NCI-H774 (cell line): ENCODE results near the gene MAGEB3.
"Not testable (repeated sequence)": the region's sequence is repeated elsewhere in the genome, so short reads cannot be mapped to it uniquely, and the experiment has no call there.

Experiments
- DNase-seq: peaks from one replicate; lab custom pipeline; 2025; lab: John Stamatoyannopoulos, UW

Gene MAGEB3, protein sequence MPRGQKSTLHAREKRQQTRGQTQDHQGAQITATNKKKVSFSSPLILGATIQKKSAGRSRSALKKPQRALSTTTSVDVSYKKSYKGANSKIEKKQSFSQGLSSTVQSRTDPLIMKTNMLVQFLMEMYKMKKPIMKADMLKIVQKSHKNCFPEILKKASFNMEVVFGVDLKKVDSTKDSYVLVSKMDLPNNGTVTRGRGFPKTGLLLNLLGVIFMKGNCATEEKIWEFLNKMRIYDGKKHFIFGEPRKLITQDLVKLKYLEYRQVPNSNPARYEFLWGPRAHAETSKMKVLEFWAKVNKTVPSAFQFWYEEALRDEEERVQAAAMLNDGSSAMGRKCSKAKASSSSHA

DNA sequence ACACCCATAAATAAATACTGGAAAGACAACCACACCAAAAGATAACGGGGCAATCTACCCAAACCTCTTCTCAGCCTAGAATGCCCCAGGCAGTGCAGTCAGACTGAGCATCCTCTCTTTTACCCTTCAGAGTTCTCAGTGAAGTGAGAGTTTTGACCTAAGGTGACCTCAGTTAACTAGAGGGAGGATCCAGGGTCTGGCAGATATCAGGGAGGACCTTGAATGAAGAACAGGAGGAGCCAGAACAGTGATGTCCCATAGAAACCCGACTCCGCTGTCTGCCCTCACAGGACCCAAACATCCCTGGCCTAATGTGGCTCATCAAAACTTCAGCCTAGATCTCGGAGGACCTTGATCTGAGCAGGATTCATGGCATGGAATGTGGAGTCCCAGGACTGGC, at the start of gene MAGEB3:
Gene MAGEB3 (plus strand): TSS at position 263 of the 400 bp plus-strand sequence. CDS start 5,268 bp downstream, outside the sequence.
- DNase-seq, result no peak

DNA sequence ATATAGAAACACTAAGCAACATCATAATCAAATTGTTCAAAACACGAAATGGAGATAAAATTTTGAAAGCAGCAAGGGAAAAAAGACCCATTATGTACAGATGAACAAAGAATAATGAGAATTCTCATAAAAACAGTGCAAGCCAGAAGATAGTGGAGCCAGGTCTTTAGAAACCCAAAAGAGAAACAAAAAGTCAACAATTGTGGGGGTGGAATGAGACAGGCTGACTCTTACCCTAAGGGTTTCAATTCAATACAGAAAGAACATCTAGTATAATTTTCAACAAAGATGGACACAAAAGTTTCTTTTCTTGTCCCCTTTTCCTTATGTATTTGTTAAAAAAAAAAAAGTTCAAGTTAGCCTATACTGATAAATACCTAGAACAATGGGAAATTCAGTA, 49.1 kb upstream of the MAGEB3 start:
- DNase-seq, result no peak

DNA sequence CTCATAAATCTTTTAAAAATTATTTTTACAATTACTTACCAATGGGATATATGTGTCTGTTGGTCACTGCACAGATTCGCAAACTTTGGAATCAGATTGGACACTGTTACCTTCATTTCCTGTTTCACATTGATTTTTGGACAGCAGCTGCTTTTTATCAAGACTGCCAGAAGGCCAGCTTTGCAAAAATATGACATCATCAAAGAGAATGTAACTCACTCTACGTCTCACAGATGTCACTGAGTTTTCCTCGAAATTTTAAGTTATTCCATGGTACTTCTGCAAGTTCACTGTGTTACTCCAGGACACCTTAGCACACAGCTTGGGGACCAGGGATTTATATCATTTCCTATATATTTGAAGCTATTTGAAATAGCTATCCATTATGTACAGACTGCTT, 46.9 kb upstream of the MAGEB3 start:
- DNase-seq, result no peak

DNA sequence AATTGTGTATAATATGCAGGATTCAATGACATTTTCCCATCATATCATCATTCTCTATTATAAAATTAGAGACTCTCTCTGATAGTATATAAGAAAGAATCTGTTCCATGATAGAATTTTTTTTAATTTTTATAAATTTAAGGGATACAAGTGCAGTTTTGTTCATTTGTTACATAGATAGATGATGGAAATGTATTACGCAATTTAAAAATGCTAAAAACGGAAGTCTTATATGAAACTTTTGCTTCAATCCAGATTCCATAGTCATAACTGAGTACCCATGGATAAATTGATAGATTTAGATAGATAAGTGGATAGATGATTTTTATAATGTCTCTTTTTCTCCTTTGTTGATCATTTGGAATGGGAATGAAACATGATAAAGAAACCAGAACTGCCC, 40.0 kb upstream of the MAGEB3 start:
- DNase-seq, result no peak

DNA sequence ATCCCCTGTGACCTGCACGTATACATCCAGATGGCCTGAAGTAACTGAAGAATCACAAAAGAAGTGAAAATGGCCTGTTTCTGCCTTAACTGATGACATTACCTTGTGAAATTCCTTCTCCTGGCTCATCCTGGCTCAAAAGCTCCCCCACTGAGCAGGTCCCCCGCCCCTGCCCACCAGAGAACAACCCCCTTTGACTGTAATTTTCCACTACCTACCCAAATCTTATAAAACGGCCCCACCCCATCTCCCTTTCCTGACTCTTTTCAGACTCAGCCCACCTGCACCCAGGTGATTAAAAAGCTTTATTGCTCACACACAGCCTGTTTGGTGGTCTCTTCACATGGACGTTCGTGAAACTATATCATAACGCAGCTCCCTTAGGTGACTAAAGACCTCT, 36.5 kb upstream of the MAGEB3 start:
- DNase-seq, result not testable (repeated sequence)

DNA sequence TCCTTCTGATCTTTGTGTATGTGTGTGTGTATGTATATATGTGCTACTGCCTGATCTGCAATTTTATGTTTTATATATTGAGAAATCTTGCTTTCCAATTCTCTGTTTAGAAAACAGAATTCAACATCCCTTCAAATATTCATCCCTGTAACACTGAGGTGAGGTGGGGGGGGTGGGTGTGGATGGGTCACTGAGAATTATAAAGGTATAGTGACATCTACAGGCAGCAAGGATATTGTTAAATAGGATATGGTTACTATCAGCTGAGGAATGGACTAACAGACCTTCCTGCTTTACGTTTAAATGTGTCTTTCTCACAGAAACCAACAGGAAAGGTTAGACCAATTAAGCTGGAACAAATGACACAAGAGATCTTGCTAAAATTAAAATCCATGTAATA, 34.1 kb upstream of the MAGEB3 start:
- no peak for DNase-seq

DNA sequence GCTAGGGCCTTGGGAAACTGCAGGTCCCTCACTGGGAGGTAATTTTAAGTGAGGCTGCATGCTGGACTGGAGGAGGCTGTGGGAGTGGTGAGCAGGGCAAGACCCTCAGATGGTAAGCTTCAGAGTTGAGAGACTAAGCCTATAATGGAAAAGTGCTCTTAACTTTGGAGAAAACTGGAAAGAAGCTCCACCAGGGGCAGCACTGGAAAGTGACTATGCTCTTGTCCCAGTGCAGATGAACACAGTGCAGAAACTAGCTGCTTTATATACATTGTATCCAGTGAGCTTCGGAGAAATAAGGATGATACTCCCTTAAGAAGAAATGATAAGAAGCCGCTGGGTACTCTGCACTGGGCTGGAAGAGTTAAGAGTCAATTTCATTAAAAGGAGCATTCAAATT, 18.3 kb upstream of the MAGEB3 start:
- DNase-seq, result no peak

DNA sequence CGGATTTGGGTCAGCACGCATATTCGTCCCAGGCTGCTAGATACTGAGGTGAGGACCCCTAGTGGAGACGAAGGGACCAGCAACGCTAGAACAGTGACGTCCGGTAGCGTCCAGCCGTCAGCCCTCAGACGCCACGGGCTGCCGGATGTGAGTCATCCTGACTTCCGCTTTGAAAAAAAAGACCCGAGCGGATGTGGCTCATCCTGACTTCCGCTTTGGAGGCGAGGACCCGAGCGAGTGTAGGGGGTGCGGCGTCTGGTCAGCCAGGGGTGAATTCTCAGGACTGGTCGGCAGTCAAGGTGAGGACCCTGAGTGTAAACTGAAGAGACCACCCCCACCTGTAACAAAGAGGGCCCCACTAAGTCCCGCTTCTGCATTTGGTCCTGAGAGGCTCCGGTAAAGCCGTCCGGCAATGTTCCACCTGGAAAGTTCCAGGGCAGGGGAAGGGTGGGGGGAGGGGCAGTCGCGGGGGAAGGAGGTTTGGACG, 15.1 kb upstream of the MAGEB3 start, which contains the start of gene MAGEB2:
Gene MAGEB2 (plus strand): TSS at position 207 of the 487 bp plus-strand sequence. CDS start 3,018 bp downstream, outside the sequence.
- no peak for DNase-seq

DNA sequence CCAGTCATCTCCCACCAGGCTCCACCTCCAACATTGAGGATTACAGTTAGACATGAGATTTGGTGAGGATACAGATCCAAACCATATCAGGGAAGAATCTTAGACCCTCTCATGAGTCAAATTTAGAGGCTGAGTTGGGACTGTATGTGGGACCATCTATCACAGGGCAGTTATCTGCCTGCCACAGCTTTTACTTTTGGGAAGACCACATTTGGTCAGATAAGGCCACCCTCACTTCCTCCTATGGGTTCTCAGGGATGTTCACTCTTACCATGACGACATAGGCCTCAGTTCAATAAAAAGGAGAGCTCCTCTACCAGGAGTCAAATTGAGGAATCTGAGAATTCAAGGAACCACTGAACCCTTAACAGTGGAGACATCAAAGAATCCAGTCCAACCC, 13.0 kb upstream of the MAGEB3 start:
- no peak for DNase-seq

DNA sequence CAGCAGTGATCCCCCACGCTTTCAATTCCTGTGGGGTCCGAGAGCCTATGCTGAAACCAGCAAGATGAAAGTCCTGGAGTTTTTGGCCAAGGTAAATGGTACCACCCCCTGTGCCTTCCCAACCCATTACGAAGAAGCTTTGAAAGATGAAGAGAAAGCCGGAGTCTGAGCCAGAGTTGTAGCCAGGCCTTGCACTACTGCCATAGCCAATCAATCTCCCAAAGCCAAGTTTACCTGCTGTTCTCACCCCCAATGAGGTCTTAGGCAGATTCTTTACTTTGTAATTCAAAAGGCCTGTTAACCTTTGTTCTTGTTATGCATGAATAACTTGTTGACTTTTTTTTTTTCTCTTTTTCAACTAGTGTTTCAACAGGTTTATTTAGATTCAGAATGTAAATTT, 11.1 kb upstream of the MAGEB3 start:
- no peak for DNase-seq

DNA sequence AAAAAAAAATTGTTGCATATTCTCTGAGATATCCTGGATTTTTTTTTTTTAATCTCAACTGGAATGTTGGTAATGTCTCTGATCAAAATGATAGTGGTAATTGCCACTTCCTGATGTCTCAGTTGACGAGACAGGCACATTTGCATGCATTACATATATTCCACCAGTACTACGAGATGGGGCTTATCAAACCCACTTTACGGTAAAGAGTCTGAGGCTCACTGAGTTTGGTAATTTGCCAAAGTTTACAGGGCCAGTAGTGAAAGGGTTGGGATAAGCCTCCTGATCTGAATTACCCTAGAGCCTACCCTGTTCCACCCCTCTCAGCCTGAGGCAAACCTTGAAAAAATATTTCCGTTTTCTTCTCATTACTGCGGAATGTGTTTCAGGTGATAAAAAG, 9.8 kb upstream of the MAGEB3 start:
- no peak for DNase-seq

DNA sequence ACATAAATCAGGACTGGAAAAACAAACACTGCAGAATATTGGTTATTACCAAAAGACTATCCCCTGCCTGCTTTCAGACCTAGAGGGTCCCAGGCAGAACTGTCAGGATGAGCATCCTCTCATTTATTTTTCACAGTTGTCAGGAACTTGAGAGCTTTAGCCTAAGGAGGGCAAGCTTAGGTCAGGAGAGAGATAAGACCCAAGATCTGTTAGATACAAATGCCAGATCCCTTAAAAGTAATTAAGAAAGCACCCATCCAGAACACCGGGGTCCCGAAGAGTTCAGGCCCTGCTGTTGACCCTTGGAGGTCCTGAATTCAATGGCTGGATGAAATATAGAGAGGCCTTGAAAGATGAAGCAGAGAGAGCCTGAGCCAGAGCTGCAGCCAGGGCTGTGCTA, 5.9 kb upstream of the MAGEB3 start:
- no peak for DNase-seq

DNA sequence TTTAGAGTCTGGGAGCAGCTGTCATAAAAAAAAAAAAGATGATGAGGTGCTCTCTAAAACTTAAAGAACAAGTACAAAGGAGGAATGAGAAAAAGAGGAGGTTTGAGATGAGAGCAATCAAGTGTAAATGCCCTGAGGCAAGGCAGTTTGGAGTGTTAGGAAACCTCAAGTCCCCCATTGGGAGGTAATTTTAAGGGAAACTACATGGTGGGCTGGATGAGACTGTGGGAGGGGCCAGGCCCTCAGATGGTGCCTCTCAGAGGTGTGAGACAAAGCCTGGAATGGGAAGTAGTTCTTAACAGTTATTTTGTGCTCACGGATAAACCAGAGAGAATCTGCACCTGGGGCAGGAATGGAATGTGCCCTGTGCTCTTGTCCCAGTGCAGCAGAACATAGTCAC, 1.9 kb upstream of the MAGEB3 start:
- no peak for DNase-seq

DNA sequence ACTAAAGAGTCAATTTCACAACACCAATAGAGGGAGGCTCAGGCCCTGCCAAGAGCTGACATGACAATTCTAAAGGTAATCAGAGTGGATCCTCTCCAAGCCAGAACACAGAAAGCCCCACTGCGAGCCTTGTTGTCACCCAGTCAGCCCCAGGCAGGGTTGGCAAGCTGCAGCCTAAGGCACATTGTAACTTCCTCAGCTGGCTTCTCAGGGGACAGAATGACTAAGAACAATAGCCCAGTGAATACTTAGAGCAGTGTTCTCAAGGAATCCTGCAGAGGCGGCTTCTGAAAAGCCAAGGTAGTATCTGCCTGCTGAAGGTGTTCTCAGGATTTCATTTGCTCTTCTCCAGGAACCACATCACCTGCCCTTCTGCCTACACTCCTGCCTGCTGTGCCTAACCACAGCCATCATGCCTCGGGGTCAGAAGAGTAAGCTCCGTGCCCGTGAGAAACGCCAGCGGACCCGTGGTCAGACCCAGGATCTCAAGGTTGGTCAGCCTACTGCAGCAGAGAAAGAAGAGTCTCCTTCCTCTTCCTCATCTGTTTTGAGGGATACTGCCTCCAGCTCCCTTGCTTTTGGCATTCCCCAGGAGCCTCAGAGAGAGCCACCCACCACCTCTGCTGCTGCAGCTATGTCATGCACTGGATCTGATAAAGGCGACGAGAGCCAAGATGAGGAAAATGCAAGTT, 11.4 kb downstream of the MAGEB3 start, which contains the start of gene MAGEB4:
Gene MAGEB4 (plus strand): TSS at position 277 of the 692 bp plus-strand sequence. CDS start 136 bp downstream, at position 413.
- no peak for DNase-seq

DNA sequence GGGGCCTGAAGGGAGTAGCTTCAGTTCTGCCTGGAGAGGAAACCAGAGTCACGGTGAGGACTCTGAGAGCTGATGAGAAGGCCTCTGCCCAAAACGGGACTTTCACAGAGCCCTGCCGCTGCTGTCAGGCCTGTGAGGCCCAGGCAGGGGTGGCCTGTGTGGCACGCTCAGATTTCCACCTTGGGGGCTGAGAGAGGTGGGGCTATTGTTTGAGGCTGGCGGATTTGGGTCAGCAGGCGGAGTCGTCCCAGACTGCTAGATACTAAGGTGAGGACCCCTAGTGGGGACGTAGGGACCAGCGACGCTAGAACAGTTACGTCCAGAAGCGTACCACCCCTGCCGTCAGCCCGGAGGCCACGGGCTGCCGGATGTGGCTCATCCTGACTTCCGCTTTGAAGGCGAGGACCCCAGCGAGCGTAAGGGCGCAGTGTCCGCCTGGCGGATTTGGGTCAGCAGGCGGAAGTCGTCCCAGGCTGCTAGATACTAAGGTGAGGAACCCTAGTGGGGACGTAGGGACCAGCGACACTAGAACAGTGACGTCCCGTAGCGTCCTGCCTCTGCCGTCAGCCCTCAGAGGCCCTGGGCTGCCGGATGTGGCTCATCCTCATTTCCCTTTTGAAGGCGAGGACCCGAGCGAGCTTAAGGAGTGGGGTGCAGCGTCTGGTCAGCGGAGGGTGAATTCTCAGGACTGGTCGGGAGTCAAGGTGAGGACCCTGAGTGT, 16.5 kb downstream of the MAGEB3 start, which contains the start of gene MAGEB1:
Gene MAGEB1 (plus strand): TSS at position 378 of the 721 bp plus-strand sequence. CDS start 3,348 bp downstream, outside the sequence.
- DNase-seq, result no peak

DNA sequence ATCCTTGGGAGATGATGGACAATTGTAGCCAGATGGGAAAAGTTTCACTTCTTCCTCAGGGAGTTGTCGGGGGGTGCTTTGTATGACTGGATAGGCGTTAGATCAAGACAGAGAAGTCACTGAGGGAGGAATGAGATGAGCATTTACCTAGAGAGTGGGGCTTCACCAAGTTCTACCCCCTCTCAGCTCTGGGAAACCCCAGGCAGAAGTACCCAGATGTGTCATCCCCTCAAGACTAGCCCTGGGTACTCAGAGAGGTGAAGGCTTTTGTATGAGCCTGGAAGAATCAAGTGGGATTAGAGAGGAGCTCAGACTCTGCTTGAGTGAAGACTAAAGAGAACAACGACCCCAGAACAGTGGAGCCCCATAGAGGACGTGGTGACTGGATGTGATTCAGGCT, 18.4 kb downstream of the MAGEB3 start:
- DNase-seq, result no peak

DNA sequence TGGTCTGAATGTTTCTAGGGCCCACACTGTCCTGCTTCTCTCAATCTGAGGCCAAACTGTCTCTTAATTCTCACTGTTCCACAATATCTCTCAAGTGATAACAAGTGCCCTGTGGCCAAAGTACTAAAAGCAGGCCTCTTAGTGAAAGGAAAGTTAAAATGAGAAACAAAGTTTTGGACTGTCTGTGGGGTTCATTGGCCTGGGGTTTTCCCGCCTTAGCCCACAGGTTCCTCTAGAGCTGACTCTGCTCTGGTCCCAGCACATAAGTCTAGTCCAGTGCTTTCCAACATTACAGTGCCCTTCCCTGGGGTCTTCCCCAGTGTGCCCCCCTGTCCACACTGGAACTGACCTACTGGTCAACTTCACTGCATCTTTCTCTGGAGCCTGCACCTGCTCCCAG, 22.8 kb downstream of the MAGEB3 start:
- DNase-seq, result no peak

DNA sequence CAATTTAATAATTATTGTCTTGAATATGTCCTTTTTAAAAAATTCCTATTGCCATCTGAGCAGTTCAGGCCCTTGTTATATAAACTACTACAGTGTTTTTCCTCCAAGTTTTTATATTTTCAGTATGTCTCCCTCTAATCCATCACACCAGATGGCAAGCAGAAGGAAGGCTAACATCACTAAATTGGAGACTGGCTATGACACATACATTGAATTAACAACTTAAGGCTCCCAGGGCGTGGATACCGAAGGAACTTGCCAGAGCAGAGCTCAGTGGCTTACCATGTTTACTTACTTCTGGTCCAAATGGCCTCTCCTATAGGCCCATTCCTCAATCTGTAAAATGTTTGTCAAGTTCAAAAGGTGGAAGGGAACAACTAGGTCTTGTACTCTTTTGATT, 29.5 kb downstream of the MAGEB3 start:
- DNase-seq, result no peak

DNA sequence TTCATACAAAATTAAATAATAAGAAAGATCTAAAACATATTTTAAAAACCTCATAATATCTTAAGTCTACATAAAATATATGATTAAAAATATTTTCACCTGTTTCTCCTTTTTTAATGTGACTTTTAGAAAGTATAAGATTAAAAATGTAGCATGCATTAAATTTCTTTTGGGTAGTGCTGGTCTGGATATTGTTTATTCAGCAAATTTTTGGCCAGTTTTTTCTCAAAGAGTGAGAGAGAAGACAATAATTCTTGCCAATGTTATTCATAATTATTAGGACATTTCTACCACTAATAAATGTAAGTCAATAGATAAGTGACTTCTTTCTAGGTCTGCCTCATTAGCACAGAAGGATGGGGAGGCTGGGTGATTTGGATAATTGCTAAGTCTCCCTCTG, 30.6 kb downstream of the MAGEB3 start:
- DNase-seq, result no peak

DNA sequence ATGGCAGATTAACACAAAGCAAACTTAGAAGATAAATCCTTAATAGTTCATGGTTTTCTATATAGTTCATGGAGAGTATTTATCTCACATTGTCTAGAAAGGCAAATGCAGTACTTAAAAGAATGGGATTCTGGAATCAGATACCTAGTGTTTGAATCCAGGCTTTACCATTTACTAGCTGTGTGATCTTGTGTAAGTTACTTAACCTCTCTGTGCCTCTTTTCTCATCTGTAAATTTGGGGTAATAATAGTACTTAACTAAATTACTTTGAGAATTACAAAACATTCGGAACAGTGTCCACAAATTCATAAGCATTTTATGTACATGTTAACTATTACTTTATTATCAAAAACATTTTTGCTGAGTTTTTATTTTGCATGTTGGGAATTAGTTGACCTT, 32.3 kb downstream of the MAGEB3 start:
- no peak for DNase-seq

DNA sequence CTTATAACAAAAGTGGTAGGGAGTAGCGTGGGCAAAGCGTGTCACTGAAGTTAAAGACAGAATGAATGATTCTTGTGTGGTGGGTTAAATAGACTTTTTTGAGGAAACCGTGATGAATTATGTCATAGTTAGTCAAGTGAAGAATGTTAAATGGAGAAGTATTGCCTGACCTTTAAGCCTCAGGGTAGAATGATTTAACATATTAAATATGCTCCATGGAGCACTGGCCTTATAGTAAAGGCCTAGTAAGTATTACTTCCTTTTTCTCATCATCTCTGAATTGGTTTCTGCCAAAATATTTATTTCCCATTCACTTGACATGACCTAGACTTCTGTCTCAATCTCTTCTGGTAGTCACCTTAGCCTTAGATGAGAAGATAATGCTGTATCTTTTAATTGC, 40.2 kb downstream of the MAGEB3 start:
- DNase-seq, result no peak

DNA sequence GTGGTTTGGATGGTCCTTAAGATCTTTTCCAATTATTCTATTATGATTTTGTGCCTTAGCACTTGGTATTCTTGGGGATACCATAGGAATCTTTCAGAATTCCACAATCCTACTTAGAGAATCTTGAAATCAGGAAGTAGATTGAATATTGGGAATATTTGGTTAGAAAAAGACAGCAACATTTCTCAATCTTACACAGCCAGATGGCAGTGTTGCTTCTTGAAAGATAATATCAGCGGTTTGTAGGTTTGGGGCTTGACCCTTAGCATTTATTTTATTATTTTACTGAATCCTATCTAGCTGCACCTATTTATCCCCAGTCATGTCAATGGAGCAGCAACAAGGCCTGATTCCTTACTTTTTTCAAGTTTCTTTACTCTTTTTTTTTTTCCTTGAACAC, 45.0 kb downstream of the MAGEB3 start:
- no peak for DNase-seq
